Neural cell (in vitro differentiated cells): ENCODE data around the gene ARHGAP42.

Experiments
- CTCF ChIP-seq: fragments of 450-650 bp; IDR thresholded peaks from 2 replicates; pipeline ENCODE4 v1.5.1; 2014; ENCODE audit warnings: antibody characterized with exemption, mild to moderate bottlenecking, moderate library complexity; ENCODE audit not compliant: poor library complexity, severe bottlenecking
- EP300 ChIP-seq: fragments of 450-650 bp; conservative IDR thresholded peaks from 2 replicates; pipeline ENCODE4 v1.6.1; 2014; ENCODE audit warnings: antibody characterized with exemption, mild to moderate bottlenecking, moderate library complexity; ENCODE audit not compliant: poor library complexity, severe bottlenecking
- EZH2 ChIP-seq: fragments of 200-600, 300-800 bp; shearing (Covaris generic), sonication (generic); IDR thresholded peaks from 2 replicates; pipeline ENCODE4 v1.6.1; 2014; ENCODE audit warnings: antibody characterized with exemption, low read length, borderline replicate concordance, mild to moderate bottlenecking; ENCODE audit not compliant: insufficient read depth, poor library complexity, severe bottlenecking
- MXI1 ChIP-seq: fragments of 450-650 bp; conservative IDR thresholded peaks from 2 replicates; pipeline ENCODE4 v1.6.1; 2014; ENCODE audit warnings: antibody characterized with exemption, mild to moderate bottlenecking; ENCODE audit not compliant: poor library complexity, severe bottlenecking
- POLR2AphosphoS5 ChIP-seq: IDR thresholded peaks from 2 replicates; pipeline ENCODE4 v1.6.1; 2012
- RAD21 ChIP-seq: fragments of 450-650 bp; conservative IDR thresholded peaks from 2 replicates; pipeline ENCODE4 v1.6.1; 2014; ENCODE audit warnings: antibody characterized with exemption, mild to moderate bottlenecking, moderate library complexity
- REST ChIP-seq: IDR thresholded peaks from 2 replicates; pipeline ENCODE4 v1.6.1; 2012; ENCODE audit warnings: borderline replicate concordance
- SMC3 ChIP-seq: fragments of 450-650 bp; conservative IDR thresholded peaks from 2 replicates; pipeline ENCODE4 v1.6.1; 2014; ENCODE audit warnings: antibody characterized with exemption, mild to moderate bottlenecking, moderate library complexity; ENCODE audit not compliant: poor library complexity
- TAF1 ChIP-seq: IDR thresholded peaks from 2 replicates; pipeline ENCODE4 v1.6.1; 2012; ENCODE audit warnings: low read depth

- TF ChIP-seq CTCF (no peak), EP300 (no peak), REST (no peak), POLR2AphosphoS5 (no peak), MXI1 (no peak), EZH2 (no peak), SMC3 (no peak), TAF1 (no peak), RAD21 (no peak)
These were observed 103.0 kb downstream of the ARHGAP42 start for GRCh38 chr11:100790073-100790472.
